NB4 (cell line): ENCODE data around the gene GTPBP8.

ENCODE experiments used
- CTCF ChIP-seq: IDR thresholded peaks from one replicate; pipeline ENCODE4 v1.5.1; 2012; ENCODE audit warnings: low read depth, low read length
- MAX ChIP-seq: IDR thresholded peaks from 2 replicates; pipeline ENCODE4 v1.6.1; 2011; ENCODE audit warnings: low read depth, low read length
- POLR2A ChIP-seq: IDR thresholded peaks from 2 replicates; pipeline ENCODE4 v1.6.1; 2011; ENCODE audit warnings: mild to moderate bottlenecking; ENCODE audit not compliant: insufficient read length; ENCODE audit errors: extremely low read depth

GRCh38 chr3:112974894-112975293 lies 15.9 kb upstream of the GTPBP8 start, which contains the start of gene CD200R1:
- no peak for TF ChIP-seq CTCF
- TF ChIP-seq MAX, result no peak
- TF ChIP-seq POLR2A, result no peak
